ENCODE measurements around the gene CD2BP2.
"Not testable (repeated sequence)": the region's sequence is repeated elsewhere in the genome, so short reads cannot be mapped to it uniquely, and the experiment has no call there.

Gene CD2BP2

DNA sequence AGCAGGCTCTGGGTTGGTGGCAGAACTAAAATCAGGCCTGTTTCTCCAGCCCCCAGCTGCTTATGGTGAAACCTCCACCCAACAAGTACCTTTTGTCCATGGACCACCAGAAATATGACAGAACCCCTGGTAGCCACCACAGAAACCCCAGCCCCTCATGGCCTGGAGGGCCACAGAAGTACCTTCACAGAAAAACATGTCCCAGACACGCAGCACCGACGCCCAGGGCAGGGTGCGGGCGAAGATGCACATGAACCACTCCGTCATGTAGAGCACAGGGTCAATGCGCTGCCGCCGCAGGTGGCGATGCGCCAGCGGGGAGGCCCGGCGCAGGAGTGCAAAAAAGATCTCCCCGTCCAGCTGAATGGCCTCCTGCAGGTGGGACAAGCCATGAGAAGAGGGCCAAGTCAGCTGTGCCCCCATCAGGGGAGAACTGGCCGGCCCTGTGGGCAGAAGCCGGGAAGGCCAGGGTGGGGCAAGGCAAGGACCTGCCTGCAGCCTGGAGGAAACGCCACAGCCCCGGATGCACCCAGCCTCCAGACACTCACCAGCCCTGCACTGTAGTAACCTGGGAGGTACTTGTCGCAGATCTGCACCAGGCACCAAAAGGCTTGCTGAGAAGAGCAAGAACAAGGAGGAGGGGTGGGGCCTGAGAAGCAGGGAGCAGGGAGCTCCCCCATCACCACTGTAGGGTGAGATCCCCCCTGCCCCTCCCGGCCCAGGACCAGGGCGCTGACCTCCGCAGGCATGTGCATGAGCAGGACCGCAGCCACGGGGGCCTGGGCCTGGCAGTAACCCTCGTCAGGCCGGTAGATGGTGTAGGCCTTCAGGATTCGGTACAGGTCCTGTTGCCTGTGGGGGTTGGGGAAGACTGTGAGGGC is 4.1 kb upstream of the CD2BP2 start:
- no peak for DNase-seq (ENCODE audit: low read depth)

DNA sequence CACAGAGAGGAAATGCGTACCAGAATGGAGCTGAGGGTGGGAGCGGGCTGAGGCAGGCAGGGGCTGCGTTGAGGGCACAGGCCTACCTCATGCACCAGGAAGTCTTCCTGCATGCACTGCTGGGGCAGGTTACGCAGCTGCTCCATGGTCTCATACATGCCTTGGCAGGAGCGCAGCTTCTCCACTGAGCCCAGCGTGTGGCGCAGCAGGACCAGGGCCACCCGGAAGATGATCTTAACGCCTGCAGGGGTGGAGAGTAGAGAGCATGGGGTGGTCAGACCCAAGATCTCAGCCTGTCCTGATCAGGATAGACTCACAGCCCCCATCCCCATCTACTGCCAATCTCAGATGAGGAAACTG is 3.4 kb upstream of the CD2BP2 start:
- no peak for DNase-seq (ENCODE audit: low read depth)

DNA sequence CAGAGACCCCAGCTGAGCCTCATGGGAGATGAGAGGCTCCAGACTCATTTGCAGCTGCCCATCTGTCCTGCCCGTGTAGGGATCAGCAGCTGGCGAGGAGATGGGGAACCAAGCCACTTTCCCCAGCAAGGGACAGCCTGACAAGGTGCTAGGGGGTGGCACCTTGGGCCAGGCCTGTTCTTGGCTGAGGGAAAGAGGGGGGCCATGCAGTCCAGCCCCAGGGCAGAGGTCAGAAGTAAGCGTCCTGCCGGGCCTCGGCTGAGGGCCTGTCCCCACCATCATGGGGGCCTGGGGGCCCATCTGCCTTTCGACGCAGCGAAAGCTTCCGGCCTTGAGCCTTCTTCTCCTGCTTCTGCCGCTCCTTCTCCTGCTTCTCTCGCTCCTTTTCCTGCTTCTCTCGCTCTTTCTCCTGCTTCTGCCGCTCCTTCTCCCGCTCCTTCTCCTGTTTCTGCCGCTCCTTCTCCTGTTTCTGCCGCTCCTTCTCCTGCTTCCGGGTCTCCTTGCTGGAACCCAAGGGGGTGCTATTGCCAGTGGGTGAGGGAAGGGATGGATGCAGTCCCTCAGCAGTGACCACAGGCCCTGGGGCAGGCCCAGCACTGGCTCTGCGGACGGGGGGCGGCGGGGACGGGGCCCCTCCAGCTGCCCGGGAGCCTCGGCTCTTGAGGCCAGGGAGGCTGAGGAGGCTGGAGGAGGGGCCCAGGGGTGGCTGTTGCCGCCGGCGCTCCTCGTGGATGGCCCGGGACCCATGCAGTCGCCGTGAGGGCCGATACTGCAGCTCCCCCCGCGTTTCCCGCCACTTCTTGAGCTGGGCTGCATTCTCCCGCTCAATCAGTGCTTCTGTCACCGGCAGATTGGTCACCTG is 2.8 kb upstream of the CD2BP2 start:
- no peak for DNase-seq (ENCODE audit: low read depth)

DNA sequence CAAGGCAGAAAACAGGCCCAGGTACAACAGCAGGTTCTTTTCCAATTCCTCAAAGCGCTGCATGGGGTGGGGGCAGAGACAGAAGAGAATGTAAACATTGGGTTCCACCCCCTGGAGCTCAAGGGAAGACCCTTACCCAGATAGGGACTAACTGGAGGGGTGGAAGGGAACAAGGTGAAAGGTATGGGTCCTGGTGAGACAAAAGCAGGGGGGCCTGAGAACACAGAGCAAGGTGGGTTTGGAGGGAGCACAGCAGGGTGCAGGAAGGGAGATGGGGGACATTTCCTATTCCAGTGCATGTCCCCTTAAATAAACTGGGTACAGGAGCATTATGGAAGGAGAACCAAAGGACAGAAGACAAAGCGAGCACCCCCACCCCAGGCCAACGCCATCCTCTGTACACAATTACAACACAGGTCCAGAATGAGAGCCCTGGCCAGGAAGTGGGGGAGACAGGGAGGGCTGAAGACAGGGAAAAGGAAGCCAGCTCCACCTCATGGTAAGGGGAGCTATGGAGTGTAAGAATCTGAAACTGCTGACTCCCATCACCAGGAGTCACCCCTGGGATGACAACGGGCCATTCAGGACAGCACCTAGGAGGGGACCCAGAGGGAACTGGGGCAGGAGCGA is 2.1 kb upstream of the CD2BP2 start:
- DNase-seq (ENCODE audit: low read depth), result no peak

DNA sequence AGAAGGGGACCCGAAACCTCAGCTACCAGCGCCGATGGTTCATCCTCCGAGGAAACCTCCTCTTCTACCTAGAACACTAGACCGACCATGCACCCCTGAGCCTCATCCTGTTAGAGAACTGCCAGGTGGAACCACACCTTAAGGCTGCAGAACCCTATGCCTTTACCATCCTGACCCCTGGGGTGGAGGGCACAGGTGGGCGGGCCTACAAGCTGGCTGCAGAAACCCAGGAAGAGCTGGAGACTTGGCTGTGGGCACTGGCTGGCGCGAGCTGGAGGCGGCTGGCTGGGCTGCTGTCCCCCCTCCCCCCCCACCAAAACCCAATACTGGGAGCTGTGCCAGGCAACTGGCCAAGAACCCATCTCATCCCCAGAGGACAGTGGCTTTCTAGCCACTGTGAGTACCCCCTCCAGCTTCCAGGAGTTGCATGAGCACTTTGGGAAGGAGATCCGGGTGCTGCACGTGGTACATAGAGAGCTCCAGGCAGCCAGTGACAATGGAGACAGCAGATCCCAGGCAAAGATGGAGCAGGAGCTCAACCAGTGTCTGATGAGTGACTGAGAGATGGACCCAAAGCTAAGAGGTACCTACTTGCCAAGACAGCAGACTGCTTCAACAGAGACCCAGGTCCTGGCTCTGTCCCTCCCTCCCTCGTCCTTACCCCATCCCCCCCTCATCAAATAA is 1.4 kb upstream of the CD2BP2 start:
- no peak for DNase-seq (ENCODE audit: low read depth)

DNA sequence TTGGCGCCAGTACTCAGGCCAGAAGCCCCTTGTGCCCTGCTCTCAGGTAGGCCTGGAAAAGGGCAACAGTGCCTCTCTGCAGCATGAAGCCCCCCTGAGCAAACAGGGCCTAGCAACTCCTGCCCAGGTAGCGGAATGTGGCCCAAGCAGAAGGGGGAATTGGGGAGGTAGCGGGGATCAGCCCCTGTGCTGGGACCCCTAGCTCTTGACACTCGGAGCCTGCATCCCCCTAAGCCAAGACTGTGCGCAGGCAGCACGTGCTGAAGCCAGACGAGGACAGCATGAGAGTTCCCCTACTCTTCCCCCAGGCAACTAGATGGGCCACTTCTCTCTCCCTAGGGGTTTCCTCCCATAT is 823 bp upstream of the CD2BP2 start:
- no peak for DNase-seq (ENCODE audit: low read depth)

DNA sequence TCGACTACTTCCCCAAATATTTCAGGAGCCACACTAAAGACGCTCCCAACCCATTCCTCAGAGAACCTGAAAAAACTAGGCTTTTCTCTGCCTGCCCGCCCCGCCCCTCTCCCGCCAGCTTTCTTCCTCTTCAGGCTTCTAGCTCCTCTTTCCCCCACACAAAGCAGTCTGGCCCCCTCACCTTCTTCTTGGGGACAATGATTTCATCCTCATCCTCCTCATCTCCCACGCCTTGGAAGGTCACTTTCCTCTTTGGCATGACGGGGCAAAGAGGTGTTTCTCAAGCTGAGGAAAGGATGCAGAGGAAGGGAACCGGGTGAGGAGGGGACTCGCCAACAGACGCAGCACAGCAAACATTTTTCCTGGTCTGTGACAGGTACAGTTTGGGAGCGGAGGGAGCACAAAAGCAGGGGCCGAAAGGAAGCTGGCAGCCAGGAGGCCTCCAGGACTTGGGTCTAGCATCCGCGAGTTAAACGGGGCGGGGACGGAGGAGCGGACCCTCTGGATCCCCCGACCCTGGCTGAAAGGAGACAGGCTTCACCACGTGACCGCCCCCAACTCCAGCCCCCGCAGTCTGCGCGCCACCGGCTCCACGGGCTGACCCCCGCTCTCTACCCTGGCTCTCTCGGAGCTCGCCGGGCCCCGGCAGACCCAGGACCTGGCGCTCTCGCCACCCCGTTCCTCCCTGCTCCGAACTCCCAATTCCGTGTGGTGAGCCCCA is 525 bp downstream of the CD2BP2 start:
- DNase-seq (ENCODE audit: low read depth), result no peak

DNA sequence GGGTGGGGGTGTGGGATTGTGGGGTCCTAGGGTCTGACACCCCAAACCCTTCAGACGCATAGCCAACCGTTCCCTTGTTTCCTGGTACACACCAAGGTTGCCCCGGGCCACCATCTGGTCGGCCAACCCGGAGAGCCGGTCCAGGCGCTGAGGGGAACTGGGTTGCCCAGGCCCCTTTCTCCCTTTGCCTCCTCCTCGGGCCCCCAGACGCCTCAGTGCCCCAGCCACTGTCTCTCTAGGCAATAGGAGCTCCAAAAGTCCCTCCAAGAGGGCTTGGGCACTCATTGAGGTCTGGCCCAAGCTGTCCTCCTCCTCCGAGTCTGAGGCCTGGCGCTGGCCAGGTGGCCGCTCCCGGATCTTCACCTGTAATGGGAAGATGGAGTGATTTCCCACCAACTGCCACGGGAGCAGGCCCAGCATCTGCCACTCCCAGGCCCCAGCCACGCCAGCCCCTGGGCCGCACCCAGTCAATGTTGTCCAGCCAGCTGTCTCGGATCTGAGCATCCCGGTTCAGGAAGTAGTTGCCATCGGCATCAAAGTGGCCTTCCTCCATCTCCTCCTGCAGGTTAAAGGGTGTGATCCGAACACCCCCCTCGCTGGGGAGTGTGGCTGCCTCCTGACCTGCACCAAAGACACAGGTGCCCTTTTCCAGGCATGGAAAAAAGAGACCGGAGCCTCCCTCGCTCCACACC is 1.5 kb downstream of the CD2BP2 start:
- no peak for DNase-seq (ENCODE audit: low read depth)

DNA sequence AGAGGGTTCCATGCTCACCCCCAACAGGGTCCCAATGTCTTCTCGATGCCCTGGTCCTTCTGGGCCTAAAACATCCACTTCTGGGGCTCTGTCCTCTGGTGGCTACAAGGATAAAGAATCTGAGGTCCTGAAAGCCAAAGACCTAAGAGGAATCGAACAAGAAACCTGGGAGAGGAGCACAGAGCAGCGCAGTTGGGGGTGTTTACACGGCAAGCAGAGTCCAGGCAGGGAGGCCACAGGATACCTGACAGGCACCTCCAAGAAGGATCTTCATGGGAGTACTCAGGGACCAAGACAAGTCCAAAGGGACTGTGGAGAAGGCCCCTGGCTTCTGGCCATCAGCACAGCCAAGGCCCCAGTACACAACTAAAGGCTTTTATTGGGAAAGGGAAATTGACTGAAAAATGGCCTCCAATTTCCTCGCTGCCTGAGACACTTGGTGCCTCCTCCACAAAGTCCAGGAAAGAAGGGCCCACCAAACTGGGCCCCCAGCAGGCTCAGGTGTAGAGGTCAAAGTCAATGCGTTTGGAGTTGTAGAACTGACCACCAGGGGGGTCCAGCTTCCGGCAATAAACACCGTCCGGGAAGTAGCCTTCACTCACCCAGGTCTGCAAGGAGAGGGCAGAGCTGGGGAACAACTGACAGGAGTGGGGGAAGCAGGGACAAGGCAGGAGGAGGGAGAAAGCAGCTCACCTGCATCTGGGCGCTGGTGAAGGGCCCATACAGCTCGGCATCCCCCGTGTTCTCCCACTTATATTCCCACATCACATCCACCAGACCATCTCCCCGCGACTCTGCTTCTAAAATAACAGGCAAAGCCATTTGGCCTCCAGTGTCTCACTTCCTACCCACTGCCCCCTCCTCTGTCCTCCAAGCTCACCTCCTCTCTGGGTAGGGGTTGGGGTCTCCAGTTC is 2.4 kb downstream of the CD2BP2 start:
- no peak for DNase-seq (ENCODE audit: low read depth)

DNA sequence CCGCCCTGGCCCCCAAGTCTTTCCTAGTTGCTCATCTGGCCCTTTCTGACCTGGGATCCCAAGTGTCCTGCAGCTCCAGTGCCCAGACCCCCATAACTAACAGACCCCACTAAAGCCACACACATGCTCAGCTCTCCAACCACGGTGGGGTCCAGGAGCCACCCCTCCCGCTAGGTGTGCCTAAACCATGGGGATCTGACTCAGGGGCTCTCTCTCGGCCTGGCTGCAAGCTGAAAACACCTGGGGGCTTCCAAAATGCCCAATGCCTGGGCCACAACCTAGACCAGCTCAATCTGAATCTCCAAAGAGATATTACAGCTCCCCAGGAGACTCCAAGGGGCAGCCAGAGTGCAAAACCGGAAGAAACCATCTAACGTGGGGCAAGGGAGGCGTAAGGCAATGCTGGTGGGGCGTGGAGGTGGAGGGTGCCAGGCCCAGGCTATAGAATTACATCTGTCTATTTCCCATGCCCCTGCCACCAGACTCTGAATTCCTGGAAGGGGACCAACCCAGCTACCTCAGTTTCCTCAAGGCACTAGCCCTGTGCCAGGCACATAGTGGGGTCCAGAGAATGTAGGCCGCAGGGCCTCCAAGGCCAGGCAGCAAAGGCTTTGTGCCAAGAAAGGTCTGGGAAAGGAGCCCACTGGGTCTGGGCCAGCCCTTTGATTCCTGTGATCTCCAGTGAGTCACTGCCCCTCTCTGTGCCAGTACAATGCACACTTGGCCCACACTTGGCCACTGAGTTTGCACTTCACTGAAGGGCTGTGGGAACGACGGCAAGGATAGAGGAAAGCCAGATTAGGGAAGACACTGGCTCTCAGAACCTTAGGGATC is 3.3 kb downstream of the CD2BP2 start:
- peak; percentile 27 for DNase-seq (ENCODE audit: low read depth)

DNA sequence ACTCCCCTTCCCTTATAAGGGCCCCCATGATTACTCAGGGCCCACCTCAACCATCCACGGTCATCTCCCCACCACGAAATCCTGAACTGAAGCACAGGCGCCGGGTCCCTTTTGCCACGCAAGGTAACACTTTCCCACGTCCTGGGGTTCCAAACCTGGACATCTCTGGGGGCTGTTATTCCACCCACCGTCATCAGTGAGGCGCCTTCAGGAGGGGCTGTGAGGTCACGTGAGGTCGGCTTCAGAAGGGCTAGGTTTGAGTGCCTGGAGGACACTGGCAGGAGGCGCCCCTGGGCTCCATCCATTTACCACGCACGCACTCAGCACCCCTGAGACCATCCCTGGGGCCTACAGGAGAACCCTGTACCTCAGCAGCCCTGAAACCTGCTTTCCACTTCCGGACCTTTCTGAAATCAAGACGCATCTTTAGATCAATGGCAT is 4.1 kb downstream of the CD2BP2 start:
- DNase-seq (ENCODE audit: low read depth), result no peak

DNA sequence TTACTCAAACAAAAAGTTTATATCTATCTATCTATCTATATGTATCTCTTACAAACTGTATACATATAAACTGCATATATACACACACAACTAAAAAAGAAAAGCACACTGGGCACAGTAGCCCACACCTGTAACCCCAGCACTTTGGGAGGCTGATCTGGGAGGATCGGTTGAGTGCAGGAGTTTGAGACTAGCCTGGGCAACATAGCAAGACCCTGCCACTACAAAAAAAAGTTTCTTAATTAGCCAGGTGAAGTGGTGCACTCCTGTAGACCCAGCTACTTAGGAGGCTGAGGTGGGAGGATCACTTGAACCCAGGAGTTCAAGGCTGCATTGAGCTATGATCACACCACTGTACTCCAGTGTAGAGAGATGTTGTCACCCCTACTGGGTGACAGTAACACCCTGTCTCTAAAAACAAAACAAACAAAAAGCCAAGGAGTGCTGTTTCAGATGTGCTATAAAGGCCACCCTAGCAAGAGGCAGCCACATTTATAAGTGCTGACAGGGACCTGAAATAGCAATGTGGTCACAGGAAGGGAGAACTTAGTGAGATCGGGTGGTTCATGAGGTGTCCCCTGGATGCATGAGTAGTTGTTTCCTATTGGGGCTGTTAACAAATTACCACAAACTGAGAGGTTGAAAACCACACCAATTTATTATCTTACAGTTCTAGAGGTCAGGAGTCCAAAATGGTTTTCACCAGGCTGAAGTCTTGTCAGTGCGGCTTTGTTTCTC is 4.8 kb downstream of the CD2BP2 start:
- DNase-seq (ENCODE audit: low read depth), result no peak

DNA sequence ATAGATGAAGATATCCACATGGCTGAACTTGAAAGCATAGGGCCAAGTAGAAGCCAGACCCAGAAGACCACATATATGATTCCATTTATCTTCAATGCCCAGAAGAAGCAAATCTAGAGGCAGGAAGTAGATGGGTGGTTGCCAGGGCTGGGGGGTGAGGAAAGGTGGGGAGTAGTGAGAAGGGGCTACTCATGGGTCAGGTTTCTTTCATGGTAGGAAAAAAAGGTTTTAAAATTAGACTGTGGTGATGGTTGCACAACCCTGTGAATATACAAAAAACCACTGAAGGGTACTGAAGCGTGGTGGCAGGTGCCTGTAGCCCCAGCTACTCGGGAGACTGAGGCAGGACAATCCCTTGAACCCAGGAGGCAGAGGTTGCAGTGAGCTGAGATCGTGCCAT is 5.4 kb downstream of the CD2BP2 start:
- DNase-seq (ENCODE audit: low read depth), result no peak

DNA sequence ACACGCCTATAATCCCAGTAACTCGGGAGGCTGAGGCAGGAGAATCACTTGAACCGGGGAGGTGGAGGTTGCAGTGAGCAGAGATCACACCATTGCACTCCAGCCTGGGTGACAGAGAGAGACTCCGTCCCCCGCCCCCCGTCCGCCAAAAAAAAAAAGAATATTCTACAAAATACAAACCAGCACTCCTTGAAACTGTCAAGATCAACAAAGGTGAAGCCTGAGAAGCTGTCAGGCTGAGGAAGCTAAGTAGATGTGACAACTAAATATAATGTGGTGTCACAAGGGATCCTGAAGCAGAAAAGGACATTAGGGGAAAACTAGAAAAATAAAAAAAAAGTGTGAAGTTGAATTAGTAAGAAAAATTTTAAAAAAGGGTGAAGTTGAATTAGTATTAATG is 6.2 kb downstream of the CD2BP2 start:
- DNase-seq (ENCODE audit: low read depth), result no peak

DNA sequence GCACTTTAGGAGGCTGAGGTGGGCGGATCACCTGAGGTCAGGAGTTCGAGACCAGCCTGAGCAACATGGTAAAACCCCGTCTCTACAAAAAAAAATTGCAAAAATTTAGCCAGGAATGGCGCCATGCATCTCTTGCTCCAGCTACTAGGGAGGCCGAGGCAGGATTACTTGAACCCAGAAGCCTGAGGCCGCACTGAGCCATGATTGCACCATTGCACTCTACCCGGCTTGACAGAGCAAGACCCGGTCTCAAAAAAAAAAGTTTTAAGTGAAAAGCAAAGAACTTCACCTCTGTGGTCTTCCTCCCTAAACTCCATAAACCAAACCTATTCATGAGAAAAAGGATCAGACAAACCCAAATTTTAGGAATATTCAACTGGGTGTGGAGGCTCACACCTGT is 7.0 kb downstream of the CD2BP2 start:
- no peak for DNase-seq (ENCODE audit: low read depth)

DNA sequence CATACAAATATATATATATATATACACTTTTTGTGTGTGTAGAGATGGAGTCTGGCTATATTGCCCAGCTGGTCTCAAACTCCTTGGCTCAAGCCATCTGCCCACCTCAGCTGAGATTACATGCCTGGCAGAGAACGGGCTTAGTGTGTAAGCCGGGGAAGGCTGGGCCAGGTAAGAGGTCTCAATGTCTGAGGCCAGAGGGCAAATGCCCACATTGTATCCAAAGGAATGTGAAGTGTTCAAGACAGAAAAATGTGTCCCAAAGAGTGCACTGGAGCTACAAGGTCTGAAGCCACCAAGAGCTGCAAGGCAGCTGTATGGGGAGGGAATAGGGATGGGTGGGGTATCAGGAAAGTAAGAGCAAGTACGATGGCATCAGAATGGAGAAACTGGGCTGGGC is 8.8 kb downstream of the CD2BP2 start:
- DNase-seq (ENCODE audit: low read depth), result no peak

DNA sequence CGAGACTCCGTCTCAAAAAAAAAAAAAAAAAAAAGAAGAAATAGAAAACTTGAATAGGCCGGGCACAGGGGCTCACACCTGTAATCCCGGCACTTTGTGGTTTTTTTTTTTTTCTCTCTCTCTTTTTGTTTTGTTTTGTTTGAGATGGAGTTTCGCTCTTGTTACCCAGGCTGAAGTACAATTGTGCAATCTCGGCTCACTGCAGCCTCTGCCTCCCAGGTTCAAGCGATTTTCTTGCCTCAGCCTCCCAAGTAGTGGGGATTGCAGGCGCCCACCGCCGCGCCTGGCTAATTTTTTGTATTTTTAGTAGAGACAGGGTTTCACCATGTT is 11.7 kb downstream of the CD2BP2 start:
- not testable (repeated sequence) for DNase-seq (ENCODE audit: low read depth)

DNA sequence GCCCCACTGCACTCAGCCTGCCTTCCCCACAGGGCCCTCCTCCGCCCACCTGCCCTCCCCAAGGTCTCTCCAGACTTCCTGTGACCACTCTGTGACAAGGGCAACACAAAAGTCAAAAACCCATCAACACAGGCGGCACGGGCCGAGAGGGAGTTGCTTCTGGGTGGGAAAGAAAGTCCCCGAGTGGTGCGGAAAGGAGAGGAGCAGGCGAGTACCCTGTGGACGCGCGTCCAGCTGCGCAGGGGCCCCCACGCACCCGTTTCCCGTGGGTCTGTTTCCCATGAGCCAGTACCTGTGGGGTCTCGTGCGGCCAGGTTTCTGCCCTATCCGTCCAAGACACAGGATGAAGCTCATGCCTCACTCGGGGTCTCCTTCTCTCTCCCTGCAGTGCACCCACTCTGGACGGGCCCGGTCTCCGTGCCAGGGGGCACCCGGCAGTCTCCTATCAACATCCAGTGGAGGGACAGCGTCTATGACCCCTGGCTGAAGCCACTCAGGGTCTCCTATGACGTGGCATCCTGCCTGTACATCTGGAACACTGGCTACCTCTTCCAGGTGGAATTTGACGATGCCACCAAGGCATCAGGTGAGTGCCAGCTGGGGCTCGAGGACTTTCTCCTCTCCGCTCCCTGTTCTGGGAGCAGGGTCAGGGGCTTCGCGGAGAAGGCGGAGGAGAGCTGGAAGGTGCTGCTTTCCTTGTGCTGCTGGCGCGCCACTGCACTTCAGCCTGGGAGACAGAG is 12.2 kb downstream of the CD2BP2 start:
- no peak for DNase-seq (ENCODE audit: low read depth)

All from non-pigmented ciliary epithelial cell (primary cell).